GM20000 (cell line): ENCODE data around the gene SEC14L6.
"Not testable (repeated sequence)": the region's sequence is repeated elsewhere in the genome, so short reads cannot be mapped to it uniquely, and the experiment has no call there.

Source experiments
- DNase-seq: peaks from one replicate; pipeline ENCODE4 v3.0.0; 2012; ENCODE audit warnings: low spot score
- TF ChIP-seq, protein P1 (sequence below): IDR thresholded peaks from 2 replicates; pipeline ENCODE4 v1.5.1; 2012; ENCODE audit warnings: mild to moderate bottlenecking, control low read depth; ENCODE audit errors: extremely low read depth, missing control alignments

The SEC14L6 gene

DNA sequence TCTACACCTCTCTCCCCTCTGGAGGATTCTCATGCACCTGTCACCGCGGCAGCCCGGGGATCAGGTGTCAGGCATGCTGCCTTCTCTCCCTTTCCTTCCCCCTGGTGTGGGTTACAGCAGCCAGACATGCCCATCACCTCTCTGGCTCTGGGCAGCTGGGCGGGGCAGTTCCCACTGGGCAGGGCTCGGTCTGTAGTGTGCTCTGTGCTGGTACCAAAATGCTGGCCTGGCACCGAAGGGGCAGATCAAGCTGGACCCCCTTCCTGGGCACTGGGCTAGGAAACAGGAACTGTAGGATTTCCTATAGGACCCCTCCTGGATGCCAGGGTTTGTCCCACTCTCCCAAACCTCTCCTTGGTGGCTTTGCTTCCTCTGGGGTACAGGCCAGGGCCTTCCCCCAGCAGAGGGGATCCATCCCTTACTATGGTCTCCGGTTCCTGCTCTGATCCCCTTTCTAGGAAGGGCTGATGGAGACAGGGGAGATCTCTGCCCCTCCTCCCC, 27.1 kb upstream of the SEC14L6 start:
- DNase-seq: no peak
- TF ChIP-seq, protein P1, sequence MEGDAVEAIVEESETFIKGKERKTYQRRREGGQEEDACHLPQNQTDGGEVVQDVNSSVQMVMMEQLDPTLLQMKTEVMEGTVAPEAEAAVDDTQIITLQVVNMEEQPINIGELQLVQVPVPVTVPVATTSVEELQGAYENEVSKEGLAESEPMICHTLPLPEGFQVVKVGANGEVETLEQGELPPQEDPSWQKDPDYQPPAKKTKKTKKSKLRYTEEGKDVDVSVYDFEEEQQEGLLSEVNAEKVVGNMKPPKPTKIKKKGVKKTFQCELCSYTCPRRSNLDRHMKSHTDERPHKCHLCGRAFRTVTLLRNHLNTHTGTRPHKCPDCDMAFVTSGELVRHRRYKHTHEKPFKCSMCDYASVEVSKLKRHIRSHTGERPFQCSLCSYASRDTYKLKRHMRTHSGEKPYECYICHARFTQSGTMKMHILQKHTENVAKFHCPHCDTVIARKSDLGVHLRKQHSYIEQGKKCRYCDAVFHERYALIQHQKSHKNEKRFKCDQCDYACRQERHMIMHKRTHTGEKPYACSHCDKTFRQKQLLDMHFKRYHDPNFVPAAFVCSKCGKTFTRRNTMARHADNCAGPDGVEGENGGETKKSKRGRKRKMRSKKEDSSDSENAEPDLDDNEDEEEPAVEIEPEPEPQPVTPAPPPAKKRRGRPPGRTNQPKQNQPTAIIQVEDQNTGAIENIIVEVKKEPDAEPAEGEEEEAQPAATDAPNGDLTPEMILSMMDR: no peak

DNA sequence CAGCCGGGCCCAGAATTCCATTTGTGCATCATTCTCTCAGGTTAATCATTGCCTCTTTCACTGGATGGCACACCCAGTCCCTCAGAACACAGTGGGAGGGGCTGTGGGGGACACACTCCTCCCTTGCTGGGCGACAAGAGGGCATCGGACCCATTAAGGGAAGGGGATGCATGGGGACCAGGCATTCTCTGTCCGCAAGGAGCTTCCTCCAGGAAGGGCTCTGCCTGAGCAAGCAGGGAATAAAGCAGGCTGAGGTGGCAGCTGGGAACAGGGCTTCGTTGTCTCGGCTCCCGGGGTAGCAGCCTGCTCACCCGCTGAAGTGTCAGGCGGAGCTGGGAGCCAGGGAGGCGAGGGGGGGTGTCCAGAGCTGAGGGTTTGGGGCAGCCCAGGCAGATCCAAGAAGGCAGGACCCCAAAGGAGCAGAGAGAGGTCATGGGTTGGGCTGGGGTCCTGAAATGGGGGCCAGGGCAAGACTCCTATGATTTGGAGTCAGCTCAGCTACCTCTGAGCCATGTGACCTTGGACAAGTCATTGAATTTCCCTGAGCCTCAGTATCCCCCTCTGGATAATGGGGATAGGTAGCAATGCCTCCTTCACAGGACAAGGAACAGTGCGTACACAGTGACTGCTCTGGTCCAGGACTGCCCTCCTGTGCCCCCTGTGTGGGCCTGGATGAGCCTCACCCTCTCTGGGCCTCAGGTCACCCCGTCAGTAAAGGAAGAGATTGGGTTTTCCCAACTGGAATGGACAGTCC, 26.5 kb upstream of the SEC14L6 start:
- TF ChIP-seq, protein P1: no peak
- DNase-seq: no peak

DNA sequence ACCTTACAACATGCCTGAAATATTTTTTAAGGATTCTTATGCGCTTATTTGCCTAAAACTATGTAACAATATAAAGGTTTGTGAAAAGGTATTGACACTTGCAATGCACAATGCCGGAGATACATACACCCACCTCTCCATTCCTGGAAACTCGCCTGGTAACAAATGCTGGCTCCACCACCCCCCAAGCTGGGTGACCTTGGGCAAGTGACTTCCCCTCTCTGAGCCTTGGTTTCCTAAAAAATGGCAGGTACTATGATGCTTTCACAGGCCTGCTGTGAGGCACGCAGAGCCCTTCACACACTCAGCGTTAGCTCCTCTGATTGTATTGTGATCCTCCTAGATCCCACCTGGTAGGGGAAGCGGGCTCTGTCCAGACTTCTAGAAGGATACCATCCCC, 25.7 kb upstream of the SEC14L6 start:
- TF ChIP-seq, protein P1: no peak
- DNase-seq: no peak

DNA sequence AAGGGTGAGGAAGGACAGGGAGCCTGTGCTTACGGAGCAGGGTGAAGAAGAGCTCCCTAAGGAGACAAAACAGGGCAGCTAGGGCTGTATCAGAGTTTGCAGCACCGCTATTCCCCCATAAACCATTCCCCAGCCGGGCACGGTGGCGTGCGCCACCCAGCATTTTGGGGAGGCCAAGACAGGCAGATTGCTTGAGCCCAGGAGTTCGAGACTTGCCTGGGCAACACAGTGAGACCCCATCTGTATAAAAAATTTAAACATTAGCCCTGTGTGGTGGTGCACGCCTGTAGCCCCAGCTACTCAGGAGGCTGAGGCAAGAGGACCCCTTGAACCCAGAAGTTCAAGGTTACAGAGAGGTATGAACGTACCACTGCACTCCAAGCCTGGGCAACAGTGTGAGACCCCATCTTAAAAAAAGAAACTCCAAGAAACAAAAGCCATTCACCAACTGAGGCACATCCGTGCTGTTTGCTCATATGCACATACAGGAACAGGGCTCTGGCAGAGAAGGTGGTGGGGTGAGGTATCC, 23.2 kb upstream of the SEC14L6 start:
- no peak for DNase-seq
- TF ChIP-seq, protein P1: no peak

DNA sequence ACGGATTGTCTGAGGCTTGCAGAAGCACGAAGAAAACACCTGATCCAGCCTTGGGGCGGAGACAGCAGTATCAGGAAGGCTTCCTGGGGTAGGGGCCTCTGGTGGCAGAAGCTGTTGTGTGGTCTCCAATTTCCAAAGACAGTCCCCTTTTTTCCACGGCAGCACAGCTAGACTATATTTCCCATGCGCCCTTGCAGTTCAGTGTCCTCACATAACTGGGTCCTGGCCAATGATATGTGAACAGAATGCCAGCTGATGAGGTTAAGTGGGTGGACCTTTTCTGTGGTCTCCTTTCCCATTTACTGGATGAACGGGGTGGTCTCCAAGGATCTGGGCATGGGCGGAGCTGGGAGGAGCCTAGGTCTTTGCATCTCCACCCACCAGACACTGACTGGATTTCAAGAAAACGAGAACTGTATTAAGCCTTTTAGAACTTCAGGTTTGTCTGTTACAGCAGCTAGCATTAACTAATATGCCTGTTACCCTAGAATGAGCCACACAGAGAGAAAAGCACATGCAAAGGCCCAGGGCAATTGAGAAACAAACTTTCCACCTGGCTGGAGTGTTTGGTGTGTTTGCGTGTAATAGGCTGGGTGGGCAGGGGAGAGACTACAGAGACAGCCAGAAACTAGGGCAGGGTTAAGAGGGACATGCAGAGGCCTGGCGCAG, 21.7 kb upstream of the SEC14L6 start:
- TF ChIP-seq, protein P1: no peak
- no peak for DNase-seq

DNA sequence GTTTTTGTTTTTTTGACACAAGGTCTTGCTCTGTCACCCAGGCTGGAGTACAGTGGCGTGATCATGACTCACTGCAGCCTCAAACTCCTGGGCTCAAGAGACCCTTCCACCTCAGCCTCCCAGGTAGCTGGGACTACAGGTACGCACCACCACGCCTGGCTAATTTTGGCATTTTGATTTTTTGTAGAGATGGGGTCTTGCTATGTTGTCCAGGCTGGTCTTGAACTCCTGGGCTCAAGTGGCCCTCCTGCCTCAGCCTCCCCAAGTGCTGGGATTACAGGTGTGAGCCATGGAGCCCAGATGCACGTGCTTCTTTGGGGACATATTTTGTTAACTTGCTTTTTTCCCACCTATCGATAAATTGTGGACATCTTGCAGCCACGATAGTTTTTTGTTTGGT, 20.7 kb upstream of the SEC14L6 start:
- DNase-seq: not testable (repeated sequence)

DNA sequence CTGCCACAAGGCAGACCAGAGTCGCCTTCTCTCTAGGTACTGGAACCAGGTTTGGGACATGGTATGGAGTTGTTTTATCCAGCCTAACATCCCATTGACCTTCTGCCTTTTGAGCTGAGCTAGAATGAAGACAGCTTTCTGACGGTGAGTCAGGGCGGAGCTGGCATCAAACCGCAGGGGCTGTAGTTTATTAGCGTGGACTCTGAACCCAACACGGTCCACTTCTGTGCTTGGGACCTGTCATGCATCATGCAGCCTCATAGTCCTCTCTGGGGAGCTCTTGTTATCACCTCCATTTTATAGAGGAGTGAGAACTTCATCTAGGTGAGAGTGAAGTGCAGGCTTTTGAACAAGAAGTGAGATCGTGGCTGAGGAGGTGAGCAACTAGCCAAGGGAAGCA, 19.6 kb upstream of the SEC14L6 start:
- no peak for DNase-seq

More for the DNA sequence above, 19.6 kb upstream of the SEC14L6 start:
- TF ChIP-seq, protein P1: no peak
